NCI-H2107 treated with DMSO at 0.1 percent for 48 hours (cell line): Measurements from ENCODE around the gene SLC22A3.

Experiments used
- DNase-seq: peaks from one replicate; lab custom pipeline; 2025; ENCODE audit not compliant: unreplicated experiment; lab: John Stamatoyannopoulos, UW

Gene SLC22A3

GRCh38 chr6:160333101-160333500 is 15.1 kb upstream of the SLC22A3 start:
- DNase-seq, result no peak

- DNase-seq, result no peak
Measured at GRCh38 chr6:160333841-160334240, 14.3 kb upstream of the SLC22A3 start.

GRCh38 chr6:160336200-160336599 is 12.0 kb upstream of the SLC22A3 start:
- no peak for DNase-seq

- no peak for DNase-seq
Measured at GRCh38 chr6:160337301-160337700, 10.9 kb upstream of the SLC22A3 start.

- no peak for DNase-seq
Measured at GRCh38 chr6:160337991-160338390, 10.2 kb upstream of the SLC22A3 start.

GRCh38 chr6:160343144-160343543 is 5.0 kb upstream of the SLC22A3 start:
- DNase-seq, result no peak

GRCh38 chr6:160344271-160344670 is 3.9 kb upstream of the SLC22A3 start:
- no peak for DNase-seq

- DNase-seq, result no peak
Measured at GRCh38 chr6:160347259-160348222, 637 bp upstream of the SLC22A3 start.

GRCh38 chr6:160349020-160349441 is 853 bp downstream of the SLC22A3 start:
- no peak for DNase-seq

- no peak for DNase-seq
Measured at GRCh38 chr6:160349814-160350350, 1.7 kb downstream of the SLC22A3 start.

GRCh38 chr6:160353950-160354496 is 5.8 kb downstream of the SLC22A3 start:
- DNase-seq, result no peak

GRCh38 chr6:160355001-160355400 is 6.8 kb downstream of the SLC22A3 start:
- DNase-seq, result no peak

GRCh38 chr6:160356074-160356744 is 8.0 kb downstream of the SLC22A3 start:
- no peak for DNase-seq

- no peak for DNase-seq
Measured at GRCh38 chr6:160357088-160357487, 8.9 kb downstream of the SLC22A3 start.

GRCh38 chr6:160358225-160359119 is 10.3 kb downstream of the SLC22A3 start:
- DNase-seq, result no peak

GRCh38 chr6:160360955-160361354 is 12.8 kb downstream of the SLC22A3 start:
- DNase-seq, result no peak

GRCh38 chr6:160362556-160362955 is 14.4 kb downstream of the SLC22A3 start:
- no peak for DNase-seq

- DNase-seq, result no peak
Measured at GRCh38 chr6:160363016-160363996, 15.1 kb downstream of the SLC22A3 start.

- DNase-seq, result no peak
Measured at GRCh38 chr6:160365117-160365516, 16.9 kb downstream of the SLC22A3 start.
